Measurements from ENCODE around the gene VGLL3.

VGLL3 gene

GRCh38 chr3:86954226-86954625 lies 36.7 kb downstream of the VGLL3 start:
- TF ChIP-seq ZC3H10 (CRISPR knock-in tag; IDR thresholded peaks at IDR 0.05) (no peak), ISL1 (CRISPR knock-in tag; IDR thresholded peaks at IDR 0.05) (no peak), TOX (CRISPR knock-in tag; IDR thresholded peaks at IDR 0.05; ENCODE audit: borderline replicate concordance) (no peak), PPARA (CRISPR knock-in tag; IDR thresholded peaks at IDR 0.05; ENCODE audit: borderline replicate concordance) (no peak), RARB (CRISPR knock-in tag; IDR thresholded peaks at IDR 0.05) (no peak), ZNF70 (CRISPR knock-in tag; IDR thresholded peaks at IDR 0.05) (no peak), ESRRG (CRISPR knock-in tag; IDR thresholded peaks at IDR 0.05) (no peak), ZNF8 (CRISPR knock-in tag; IDR thresholded peaks at IDR 0.05) (no peak)
- TF ChIP-seq, protein P1, sequence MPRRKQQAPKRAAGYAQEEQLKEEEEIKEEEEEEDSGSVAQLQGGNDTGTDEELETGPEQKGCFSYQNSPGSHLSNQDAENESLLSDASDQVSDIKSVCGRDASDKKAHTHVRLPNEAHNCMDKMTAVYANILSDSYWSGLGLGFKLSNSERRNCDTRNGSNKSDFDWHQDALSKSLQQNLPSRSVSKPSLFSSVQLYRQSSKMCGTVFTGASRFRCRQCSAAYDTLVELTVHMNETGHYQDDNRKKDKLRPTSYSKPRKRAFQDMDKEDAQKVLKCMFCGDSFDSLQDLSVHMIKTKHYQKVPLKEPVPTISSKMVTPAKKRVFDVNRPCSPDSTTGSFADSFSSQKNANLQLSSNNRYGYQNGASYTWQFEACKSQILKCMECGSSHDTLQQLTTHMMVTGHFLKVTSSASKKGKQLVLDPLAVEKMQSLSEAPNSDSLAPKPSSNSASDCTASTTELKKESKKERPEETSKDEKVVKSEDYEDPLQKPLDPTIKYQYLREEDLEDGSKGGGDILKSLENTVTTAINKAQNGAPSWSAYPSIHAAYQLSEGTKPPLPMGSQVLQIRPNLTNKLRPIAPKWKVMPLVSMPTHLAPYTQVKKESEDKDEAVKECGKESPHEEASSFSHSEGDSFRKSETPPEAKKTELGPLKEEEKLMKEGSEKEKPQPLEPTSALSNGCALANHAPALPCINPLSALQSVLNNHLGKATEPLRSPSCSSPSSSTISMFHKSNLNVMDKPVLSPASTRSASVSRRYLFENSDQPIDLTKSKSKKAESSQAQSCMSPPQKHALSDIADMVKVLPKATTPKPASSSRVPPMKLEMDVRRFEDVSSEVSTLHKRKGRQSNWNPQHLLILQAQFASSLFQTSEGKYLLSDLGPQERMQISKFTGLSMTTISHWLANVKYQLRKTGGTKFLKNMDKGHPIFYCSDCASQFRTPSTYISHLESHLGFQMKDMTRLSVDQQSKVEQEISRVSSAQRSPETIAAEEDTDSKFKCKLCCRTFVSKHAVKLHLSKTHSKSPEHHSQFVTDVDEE (CRISPR knock-in tag; IDR thresholded peaks at IDR 0.05) = no peak
- TF ChIP-seq, protein P2, sequence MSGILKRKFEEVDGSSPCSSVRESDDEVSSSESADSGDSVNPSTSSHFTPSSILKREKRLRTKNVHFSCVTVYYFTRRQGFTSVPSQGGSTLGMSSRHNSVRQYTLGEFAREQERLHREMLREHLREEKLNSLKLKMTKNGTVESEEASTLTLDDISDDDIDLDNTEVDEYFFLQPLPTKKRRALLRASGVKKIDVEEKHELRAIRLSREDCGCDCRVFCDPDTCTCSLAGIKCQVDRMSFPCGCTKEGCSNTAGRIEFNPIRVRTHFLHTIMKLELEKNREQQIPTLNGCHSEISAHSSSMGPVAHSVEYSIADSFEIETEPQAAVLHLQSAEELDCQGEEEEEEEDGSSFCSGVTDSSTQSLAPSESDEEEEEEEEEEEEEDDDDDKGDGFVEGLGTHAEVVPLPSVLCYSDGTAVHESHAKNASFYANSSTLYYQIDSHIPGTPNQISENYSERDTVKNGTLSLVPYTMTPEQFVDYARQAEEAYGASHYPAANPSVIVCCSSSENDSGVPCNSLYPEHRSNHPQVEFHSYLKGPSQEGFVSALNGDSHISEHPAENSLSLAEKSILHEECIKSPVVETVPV (CRISPR knock-in tag; IDR thresholded peaks at IDR 0.05) = no peak
- ATAC-seq = no peak

- ATAC-seq = no peak
- TF ChIP-seq BACH2 (CRISPR knock-in tag; IDR thresholded peaks at IDR 0.05; ENCODE audit: borderline replicate concordance) (no peak), RARB (CRISPR knock-in tag; IDR thresholded peaks at IDR 0.05) (no peak), SNAI2 (CRISPR knock-in tag; IDR thresholded peaks at IDR 0.05) (no peak), ZNF70 (CRISPR knock-in tag; IDR thresholded peaks at IDR 0.05) (no peak), ZNF565 (CRISPR knock-in tag; conservative IDR thresholded peaks at IDR 0.05; ENCODE audit: low read depth) (no peak), ZNF8 (CRISPR knock-in tag; IDR thresholded peaks at IDR 0.05) (no peak), ESRRG (CRISPR knock-in tag; IDR thresholded peaks at IDR 0.05) (no peak), GLIS3 (CRISPR knock-in tag; IDR thresholded peaks at IDR 0.05) (no peak), CREB5 (CRISPR knock-in tag; IDR thresholded peaks at IDR 0.05; ENCODE audit: low read depth) (no peak), ISL1 (CRISPR knock-in tag; IDR thresholded peaks at IDR 0.05) (no peak), CSDC2 (CRISPR knock-in tag; IDR thresholded peaks at IDR 0.05) (no peak), ZFP30 (CRISPR knock-in tag; IDR thresholded peaks at IDR 0.05) (no peak)
- TF ChIP-seq, protein P2 (CRISPR knock-in tag; IDR thresholded peaks at IDR 0.05) = no peak
- TF ChIP-seq, protein P3, sequence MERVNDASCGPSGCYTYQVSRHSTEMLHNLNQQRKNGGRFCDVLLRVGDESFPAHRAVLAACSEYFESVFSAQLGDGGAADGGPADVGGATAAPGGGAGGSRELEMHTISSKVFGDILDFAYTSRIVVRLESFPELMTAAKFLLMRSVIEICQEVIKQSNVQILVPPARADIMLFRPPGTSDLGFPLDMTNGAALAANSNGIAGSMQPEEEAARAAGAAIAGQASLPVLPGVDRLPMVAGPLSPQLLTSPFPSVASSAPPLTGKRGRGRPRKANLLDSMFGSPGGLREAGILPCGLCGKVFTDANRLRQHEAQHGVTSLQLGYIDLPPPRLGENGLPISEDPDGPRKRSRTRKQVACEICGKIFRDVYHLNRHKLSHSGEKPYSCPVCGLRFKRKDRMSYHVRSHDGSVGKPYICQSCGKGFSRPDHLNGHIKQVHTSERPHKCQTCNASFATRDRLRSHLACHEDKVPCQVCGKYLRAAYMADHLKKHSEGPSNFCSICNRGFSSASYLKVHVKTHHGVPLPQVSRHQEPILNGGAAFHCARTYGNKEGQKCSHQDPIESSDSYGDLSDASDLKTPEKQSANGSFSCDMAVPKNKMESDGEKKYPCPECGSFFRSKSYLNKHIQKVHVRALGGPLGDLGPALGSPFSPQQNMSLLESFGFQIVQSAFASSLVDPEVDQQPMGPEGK (CRISPR knock-in tag; IDR thresholded peaks at IDR 0.05; ENCODE audit: borderline replicate concordance) = no peak
Observed at GRCh38 chr3:86951322-86951721, 39.6 kb downstream of the VGLL3 start.

DNA sequence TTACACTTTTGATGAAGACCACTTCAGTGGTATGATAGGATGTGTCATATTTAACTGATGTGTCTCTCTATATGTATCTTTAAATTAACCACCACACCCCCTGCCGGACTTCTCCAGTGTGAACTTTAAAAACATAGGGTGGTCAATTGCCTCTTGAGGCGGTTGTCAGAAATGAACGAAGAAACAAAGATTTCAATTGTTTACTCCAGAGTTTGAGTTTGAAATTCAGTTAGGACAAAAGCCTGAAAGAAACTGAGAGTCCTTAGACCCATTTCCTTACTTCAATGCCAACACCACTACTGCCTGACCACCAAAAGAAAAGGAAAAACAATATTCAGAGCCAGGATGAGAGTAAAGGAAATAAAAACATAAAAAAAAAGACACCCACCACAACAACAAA lies 40.2 kb downstream of the VGLL3 start:
- no peak for ATAC-seq
- TF ChIP-seq ZNF8 (CRISPR knock-in tag; IDR thresholded peaks at IDR 0.05) = no peak
- TF ChIP-seq ZFP3 (CRISPR knock-in tag; IDR thresholded peaks at IDR 0.05) = no peak
- TF ChIP-seq GLIS3 (CRISPR knock-in tag; IDR thresholded peaks at IDR 0.05) = no peak
- TF ChIP-seq CREB5 (CRISPR knock-in tag; IDR thresholded peaks at IDR 0.05; ENCODE audit: low read depth) = no peak
- no peak for TF ChIP-seq CSDC2 (CRISPR knock-in tag; IDR thresholded peaks at IDR 0.05)
- TF ChIP-seq OSR1 (CRISPR knock-in tag; IDR thresholded peaks at IDR 0.05) = no peak
